Amygdala (tissue), 56 donors: ENCODE data around the gene SLC29A3.
"Not testable (repeated sequence)": the region's sequence is repeated elsewhere in the genome, so short reads cannot be mapped to it uniquely, and the experiment has no call there.

Experiments
- DNase-seq, 56 donors: peaks; one replicate each; lab custom pipeline; 2025; lab: John Stamatoyannopoulos, UW

SLC29A3 gene

DNA sequence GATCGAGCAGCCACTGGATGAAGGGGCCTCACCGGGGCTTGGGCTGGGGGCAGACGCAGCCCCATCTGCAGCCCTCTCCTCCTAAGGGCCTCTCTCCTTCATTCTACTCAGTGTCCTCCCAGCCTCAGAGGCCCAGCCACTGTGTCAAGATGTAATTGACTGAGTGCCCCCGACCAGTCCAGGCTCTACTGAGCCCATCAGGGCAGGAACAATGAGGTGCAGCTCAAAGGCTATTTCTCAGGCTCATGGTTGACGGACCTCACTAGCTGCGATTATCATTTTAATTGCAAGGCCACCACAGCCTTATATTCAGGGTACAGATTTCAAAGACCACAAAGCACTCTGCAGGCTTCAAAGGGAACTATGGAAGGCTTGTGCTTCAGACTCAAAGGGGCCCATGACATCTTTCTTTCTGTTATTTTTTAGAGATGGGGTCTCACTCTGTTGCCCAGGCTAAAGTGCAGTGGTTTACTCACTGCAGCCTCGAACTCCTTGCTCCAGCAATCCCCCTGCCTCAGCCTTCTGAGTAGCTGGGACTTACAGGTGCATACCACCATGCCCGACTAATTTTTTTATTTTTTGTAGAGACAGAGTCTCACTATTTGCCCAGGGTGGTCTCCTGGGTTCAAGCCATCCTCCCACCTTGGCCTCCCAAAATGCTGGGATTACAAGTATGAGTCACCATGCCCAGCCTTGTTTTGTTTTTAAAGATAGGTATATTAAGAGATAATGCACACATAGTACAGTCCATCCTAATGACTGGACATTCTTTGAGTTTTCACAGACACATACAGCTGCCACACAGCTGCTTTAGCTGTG lies 23.7 kb downstream of the SLC29A3 start:
- no peak for DNase-seq

- peak in 3 of 56 donors; percentile 22 to 47 (median 33) for DNase-seq
Observed at GRCh38 chr10:71343392-71343773, 24.3 kb downstream of the SLC29A3 start.

GRCh38 chr10:71344154-71344925 lies 25.3 kb downstream of the SLC29A3 start:
- no peak for DNase-seq

DNA sequence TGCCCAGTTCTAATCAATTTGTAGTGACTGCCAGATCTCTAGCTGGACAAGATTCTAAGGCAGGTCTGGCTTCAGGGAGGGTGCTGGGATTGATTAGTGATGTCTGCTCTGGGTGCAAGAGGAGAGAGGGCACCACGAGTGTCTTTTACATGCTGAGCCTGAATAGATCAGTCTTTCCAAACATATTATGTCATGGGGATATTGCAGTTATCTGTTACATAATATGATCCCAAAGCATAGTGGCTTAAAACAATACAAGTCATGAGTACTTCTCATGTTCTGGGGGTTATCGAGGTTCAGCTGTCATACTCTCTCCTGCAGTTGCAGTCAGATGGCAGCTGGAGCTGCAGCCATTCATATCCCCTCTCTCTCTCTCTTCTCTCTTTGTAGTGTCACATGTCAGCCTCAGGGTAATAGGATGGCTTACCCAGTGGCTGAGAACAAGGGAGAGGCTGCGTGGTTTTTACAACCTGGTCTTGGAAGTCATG lies 26.0 kb downstream of the SLC29A3 start:
- no peak for DNase-seq

DNA sequence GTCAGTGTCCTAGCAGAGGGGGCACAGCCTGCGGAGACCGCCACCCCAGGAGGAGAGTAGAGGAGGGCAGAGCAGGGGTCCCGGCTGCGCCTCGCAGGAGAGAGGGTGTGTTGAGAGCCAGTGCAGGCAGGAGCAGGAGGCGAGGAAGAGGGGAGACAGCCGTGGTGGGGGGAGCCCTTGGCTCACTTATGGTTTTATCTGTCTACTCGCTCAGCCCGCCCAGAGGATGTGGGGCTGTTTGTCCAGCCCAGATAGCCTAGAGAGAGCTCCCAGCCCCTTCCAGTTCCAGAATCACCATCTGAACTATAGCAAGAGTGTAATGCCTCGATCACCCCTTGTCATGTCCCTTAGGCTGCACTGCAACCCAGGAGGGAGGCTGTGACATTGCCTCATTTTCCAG lies 26.6 kb downstream of the SLC29A3 start:
- DNase-seq: no peak

DNA sequence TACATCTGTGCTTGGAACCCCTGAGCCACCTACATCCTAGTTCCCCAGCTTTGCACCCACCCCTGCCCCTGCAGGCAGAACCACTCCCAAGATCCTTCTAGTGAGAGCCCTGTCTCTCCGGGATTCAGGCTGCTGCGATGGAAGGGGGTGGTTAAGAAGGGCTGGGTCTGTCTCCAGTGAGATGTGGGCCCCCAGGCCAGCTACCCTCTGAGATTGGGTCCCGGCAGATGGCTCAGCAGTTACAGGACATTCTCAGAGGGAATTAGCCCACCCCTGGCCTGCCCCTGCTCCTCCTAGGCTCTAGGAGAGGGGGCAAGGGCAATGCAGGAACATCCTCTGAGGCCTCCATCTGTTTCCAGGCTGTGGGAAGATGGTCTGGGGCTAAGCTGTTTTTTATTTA lies 27.7 kb downstream of the SLC29A3 start:
- no peak for DNase-seq

- DNase-seq: no peak
Observed at GRCh38 chr10:71347587-71348395, 28.7 kb downstream of the SLC29A3 start.

DNA sequence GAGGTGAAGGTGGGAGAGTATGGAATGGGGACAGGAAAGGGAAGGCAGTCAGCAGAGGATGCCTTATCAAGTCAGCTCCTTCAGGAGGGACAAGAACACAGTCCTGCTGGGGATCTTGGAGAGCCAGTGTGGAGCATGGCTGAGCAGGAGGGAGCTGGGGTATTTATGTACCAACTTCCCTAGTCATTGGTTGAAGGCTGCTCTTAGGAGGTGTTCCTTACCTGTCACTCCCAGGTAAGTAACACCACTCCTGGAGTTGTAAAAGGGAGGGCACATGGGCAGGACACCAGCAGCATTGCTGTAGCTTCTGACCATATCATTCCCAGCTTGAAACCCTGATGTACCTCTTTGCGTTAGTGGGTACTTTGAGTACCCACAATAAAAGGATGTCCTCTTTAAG lies 29.8 kb downstream of the SLC29A3 start:
- DNase-seq: no peak

DNA sequence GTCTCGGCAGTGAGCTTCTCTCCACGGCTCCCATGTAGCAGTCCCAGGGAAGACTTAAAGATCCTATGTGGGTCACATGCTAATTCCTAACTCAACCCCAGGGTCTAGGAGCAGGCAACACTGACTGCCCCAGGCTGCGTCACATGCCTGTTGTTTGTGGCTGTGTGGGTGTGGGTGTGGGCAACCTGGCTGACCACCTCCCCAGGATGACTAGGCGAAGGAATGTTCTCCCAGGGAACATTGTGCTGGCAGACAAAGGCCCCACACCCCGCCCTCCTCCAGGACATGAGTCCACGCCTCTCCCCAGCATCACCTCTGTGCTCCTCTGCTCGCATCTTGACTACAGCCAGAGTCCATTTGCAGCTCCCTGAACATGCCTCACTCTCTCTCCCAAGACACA lies 30.3 kb downstream of the SLC29A3 start:
- DNase-seq: no peak

GRCh38 chr10:71351087-71351486 lies 32.0 kb downstream of the SLC29A3 start:
- no peak for DNase-seq

- DNase-seq: peak in 8 of 56 donors; percentile 6 to 46 (median 18)
Observed at GRCh38 chr10:71351628-71352319, 32.7 kb downstream of the SLC29A3 start.

DNA sequence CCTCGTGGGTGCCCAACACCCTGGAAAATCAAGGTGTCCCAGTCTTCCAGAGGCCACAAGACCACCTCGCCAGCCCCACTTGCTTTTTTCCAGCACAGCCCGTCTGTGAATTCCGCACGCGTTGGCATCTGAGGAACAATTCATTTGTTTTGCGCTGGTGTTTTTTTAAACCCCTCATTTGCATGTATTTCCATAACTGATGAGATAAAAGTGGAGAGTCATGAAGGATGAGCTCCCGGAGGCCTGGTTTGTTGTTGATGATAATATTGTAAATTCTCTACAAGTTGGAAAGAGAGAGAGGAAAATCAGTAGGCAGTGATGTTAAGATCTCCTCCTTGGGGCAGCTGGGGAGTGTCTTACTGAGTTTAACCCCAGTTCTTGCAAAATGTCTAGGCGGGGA lies 34.6 kb downstream of the SLC29A3 start:
- no peak for DNase-seq

GRCh38 chr10:71354776-71355175 lies 35.7 kb downstream of the SLC29A3 start:
- DNase-seq: no peak

GRCh38 chr10:71355886-71356285 lies 36.8 kb downstream of the SLC29A3 start:
- no peak for DNase-seq

GRCh38 chr10:71357792-71358265 lies 38.8 kb downstream of the SLC29A3 start:
- DNase-seq: no peak

- no peak for DNase-seq
Observed at GRCh38 chr10:71358277-71358676, 39.2 kb downstream of the SLC29A3 start.

GRCh38 chr10:71358906-71359305 lies 39.8 kb downstream of the SLC29A3 start:
- not testable (repeated sequence) for DNase-seq

GRCh38 chr10:71359364-71360046 lies 40.4 kb downstream of the SLC29A3 start:
- peak in 7 of 56 donors; percentile 14 to 34 (median 17) for DNase-seq

DNA sequence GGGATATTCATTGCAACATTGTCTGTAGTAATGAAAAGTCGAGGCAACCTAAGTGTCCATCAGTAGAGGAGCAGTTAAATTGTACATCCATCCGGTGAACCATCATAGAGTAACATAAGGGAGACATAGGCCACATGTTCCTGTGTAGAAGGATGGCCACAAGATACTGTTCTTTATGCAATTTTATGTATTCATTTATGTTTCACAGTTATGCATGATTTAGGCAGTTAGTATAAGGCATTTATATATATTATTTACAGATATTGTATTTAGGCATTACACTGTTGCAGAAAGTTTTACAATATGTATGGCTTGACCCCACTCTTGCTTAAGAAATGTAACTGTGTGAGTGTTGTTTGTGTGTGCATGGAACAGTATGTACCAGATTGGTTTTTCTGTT lies 41.7 kb downstream of the SLC29A3 start:
- no peak for DNase-seq
